Liver (tissue), 9 donors: ENCODE measurements around the gene P2RY8. TPM values are rescaled to one million over a fixed set of nuclear protein-coding genes. Genes with fewer than 3 reads are reported as not detected.
A peak's percentile ranks its signal among the peaks of the same experiment; 100 is the strongest.
"Not testable (repeated sequence)": the region's sequence is repeated elsewhere in the genome, so short reads cannot be mapped to it uniquely, and the experiment has no call there.

ENCODE experiments used
- DNase-seq: peaks from one replicate; pipeline ENCODE4 v3.0.0-alpha.2; 2017; ENCODE audit warnings: low spot score
- H3K27ac ChIP-seq, 2 donors: one replicate each; pipeline ENCODE4 v1.7.0; 2013; ENCODE audit warnings: inconsistent platforms in 2 of 2, low read length in 2 of 2, control low read depth in 1 of 2, low read depth in 1 of 2, mild to moderate bottlenecking in 1 of 2
- H3K27me3 ChIP-seq, 4 donors: one replicate each; pipeline versions ENCODE4 v1.6.1 to v1.7.0; 2013; ENCODE audit warnings: low read length in 3 of 4, inconsistent platforms in 1 of 4, mild to moderate bottlenecking in 1 of 4, moderate library complexity in 1 of 4; ENCODE audit not compliant: control insufficient read depth in 4 of 4, insufficient read depth in 4 of 4
- H3K36me3 ChIP-seq, 4 donors: one replicate each; pipeline versions ENCODE4 v1.6.1 to v1.7.0; 2013; ENCODE audit warnings: low read length in 3 of 4, mild to moderate bottlenecking in 3 of 4, low read depth in 1 of 4, moderate library complexity in 1 of 4; ENCODE audit not compliant: control insufficient read depth in 4 of 4, insufficient read depth in 3 of 4
- H3K4me1 ChIP-seq, 4 donors: one replicate each; pipeline versions ENCODE4 v1.6.1 to v1.7.0; 2013; ENCODE audit warnings: low read length in 3 of 4, mild to moderate bottlenecking in 3 of 4, moderate library complexity in 1 of 4; ENCODE audit not compliant: control insufficient read depth in 4 of 4, insufficient read depth in 4 of 4
- H3K4me3 ChIP-seq, 3 donors: one replicate each; pipeline versions ENCODE4 v1.6.1 to v1.7.0; 2013; ENCODE audit warnings: low read length in 3 of 3, control low read depth in 1 of 3, low read depth in 1 of 3, mild to moderate bottlenecking in 1 of 3
- H3K9ac ChIP-seq, 2 donors: one replicate each; pipeline ENCODE4 v1.7.0; 2013; ENCODE audit warnings: low read length in 2 of 2, mild to moderate bottlenecking in 2 of 2, moderate library complexity in 2 of 2, control low read depth in 1 of 2, low read depth in 1 of 2
- H3K9me3 ChIP-seq, 4 donors: one replicate each; pipeline versions ENCODE4 v1.6.1 to v1.7.0; 2013; ENCODE audit warnings: low read length in 3 of 4; ENCODE audit not compliant: control insufficient read depth in 4 of 4
- EGR1 ChIP-seq, 2 donors: IDR thresholded peaks; 2 replicates each; pipeline ENCODE4 v1.6.1; 2016 to 2018; ENCODE audit warnings: antibody characterized with exemption in 2 of 2, low read depth in 2 of 2
- FOXA1 ChIP-seq: IDR thresholded peaks from 2 replicates; pipeline ENCODE4 v1.6.1; 2016; ENCODE audit warnings: antibody characterized with exemption
- GABPA ChIP-seq, 2 donors: IDR thresholded peaks in 1 of 2; conservative IDR thresholded peaks in 1 of 2; 2 replicates each; pipeline ENCODE4 v1.6.1; 2016; ENCODE audit warnings: antibody characterized with exemption in 2 of 2, mild to moderate bottlenecking in 1 of 2, moderate library complexity in 1 of 2
- HNF4G ChIP-seq: IDR thresholded peaks from 2 replicates; pipeline ENCODE4 v1.6.1; 2016; ENCODE audit warnings: antibody characterized with exemption
- JUND ChIP-seq, 2 donors: IDR thresholded peaks; 2 replicates each; pipeline ENCODE4 v1.6.1; 2016; ENCODE audit warnings: antibody characterized with exemption in 2 of 2
- NR2F2 ChIP-seq: IDR thresholded peaks from 2 replicates; pipeline ENCODE4 v1.6.1; 2016; ENCODE audit warnings: antibody characterized with exemption
- RAD21 ChIP-seq, 2 donors: IDR thresholded peaks; 2 replicates each; pipeline ENCODE4 v1.6.1; 2016; ENCODE audit warnings: antibody characterized with exemption in 2 of 2, mild to moderate bottlenecking in 2 of 2
- SP1 ChIP-seq: IDR thresholded peaks from 2 replicates; pipeline ENCODE4 v1.6.1; 2018; ENCODE audit warnings: antibody characterized with exemption, mild to moderate bottlenecking
- TAF1 ChIP-seq: conservative IDR thresholded peaks from 2 replicates; pipeline ENCODE4 v1.6.1; 2016; ENCODE audit warnings: antibody characterized with exemption, mild to moderate bottlenecking
- WGBS: extraction: QIAGEN DNeasy Blood & Tissue Kit; methylation state at CpG from one replicate; pipeline ENCODE4 v1.1.7; 2013; 5-methylcytosine and 5-hydroxymethylcytosine counted together
- polyA plus RNA-seq, 2 donors: library from polyadenylated mRNA; stranded (reverse) in 1 of 2; unstranded in 1 of 2; fragments of 200-250 nt in 1 of 2; fragments of >200 nt in 1 of 2; fragmentation: Nextera tagmentation in 1 of 2; extraction: Ambion mirVana in 1 of 2; gene quantifications; one replicate each; pipeline versions ENCODE4 v1.2.1 to v1.2.3, GENCODE V29; 2013 to 2015
- total RNA-seq, 2 donors: library from RNA; depleted of rRNA; stranded (reverse); fragments of >200 nt; gene quantifications; one replicate each; pipeline ENCODE4 v1.2.3, GENCODE V29; 2014
- TF ChIP-seq, protein P1 (sequence below): IDR thresholded peaks from 2 replicates; pipeline ENCODE4 v1.6.1; 2016; ENCODE audit warnings: antibody characterized with exemption, mild to moderate bottlenecking
- TF ChIP-seq, protein P2 (sequence below): IDR thresholded peaks from 2 replicates; pipeline ENCODE4 v1.6.1; 2016; ENCODE audit warnings: antibody characterized with exemption
- TF ChIP-seq, protein P3 (sequence below): fragments of 150-350 bp; IDR thresholded peaks from 2 replicates; pipeline ENCODE4 v1.5.1; 2017; ENCODE audit warnings: improper control_type of control experiment, low read depth, low read length; ENCODE audit not compliant: missing input control
- TF ChIP-seq, protein P4 (sequence below): IDR thresholded peaks from 2 replicates; pipeline ENCODE4 v1.6.1; 2016; ENCODE audit warnings: antibody characterized with exemption
- donor health status: healthy.
- donor health status: healthy.
- donor health status: healthy.
- donor health status: healthy.
- donor health status: healthy.

Gene P2RY8
- total and polyA plus RNA-seq, 4 donors = 0.24 to 4.4 (median 0.59) TPM

DNA sequence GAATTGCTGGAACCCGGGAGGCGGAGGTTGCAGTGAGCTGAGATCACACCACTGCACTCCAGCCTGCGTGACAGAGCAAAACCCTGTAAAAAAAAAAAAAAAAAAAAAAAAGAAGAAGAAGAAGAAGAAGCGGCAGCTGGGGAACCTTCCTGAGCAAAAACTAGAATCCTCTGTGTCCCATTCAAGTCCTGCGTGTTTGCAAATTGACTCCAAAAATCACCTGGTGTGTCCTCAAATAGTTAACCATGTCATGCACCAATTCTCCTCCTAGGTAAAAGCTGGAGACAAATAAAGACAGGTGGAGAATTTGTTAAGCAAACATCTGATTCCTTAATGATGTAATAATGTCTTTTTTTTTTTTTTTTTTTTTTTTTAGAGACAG is 52.4 kb downstream of the P2RY8 start (continued):
- TF ChIP-seq, protein P1, sequence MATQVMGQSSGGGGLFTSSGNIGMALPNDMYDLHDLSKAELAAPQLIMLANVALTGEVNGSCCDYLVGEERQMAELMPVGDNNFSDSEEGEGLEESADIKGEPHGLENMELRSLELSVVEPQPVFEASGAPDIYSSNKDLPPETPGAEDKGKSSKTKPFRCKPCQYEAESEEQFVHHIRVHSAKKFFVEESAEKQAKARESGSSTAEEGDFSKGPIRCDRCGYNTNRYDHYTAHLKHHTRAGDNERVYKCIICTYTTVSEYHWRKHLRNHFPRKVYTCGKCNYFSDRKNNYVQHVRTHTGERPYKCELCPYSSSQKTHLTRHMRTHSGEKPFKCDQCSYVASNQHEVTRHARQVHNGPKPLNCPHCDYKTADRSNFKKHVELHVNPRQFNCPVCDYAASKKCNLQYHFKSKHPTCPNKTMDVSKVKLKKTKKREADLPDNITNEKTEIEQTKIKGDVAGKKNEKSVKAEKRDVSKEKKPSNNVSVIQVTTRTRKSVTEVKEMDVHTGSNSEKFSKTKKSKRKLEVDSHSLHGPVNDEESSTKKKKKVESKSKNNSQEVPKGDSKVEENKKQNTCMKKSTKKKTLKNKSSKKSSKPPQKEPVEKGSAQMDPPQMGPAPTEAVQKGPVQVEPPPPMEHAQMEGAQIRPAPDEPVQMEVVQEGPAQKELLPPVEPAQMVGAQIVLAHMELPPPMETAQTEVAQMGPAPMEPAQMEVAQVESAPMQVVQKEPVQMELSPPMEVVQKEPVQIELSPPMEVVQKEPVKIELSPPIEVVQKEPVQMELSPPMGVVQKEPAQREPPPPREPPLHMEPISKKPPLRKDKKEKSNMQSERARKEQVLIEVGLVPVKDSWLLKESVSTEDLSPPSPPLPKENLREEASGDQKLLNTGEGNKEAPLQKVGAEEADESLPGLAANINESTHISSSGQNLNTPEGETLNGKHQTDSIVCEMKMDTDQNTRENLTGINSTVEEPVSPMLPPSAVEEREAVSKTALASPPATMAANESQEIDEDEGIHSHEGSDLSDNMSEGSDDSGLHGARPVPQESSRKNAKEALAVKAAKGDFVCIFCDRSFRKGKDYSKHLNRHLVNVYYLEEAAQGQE = no peak
- TF ChIP-seq SP1 = no peak

DNA sequence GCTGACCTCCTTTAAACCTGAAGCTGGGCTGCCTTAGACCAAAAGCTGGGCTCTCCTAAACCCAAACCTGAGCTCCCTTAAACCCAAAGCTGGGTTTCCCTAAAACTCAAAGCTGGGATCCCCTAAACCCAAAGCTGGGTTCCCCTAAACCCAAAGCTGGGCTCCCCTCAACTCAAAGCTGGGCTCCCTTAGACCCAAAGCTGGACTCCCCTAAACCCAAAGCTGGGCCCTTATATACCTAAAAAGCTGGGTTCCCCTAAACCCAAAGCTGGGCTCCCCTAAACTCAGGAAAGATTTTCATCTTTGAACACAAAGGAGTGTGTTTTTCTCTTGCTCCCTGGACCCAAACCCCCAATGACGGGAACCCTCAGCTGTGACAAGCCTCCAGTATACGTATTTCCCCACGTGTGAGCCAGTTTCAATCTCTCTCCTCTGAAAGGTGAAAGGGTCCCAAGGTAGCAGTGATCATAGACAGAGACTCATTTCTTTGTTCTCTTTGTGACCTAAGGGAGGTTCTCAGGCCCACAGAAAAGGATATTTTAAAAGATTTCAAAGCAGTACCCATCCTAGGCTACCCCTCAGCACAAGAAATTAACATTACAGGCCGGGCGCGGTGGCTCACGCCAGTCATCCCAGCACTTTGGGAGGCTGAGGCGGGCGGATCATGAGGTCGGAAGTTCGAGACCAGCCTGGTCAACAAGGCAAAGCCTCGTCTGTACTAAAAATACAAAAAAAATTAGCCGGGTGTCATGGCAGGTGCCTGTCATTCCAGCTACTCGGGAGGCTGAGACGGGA is 52.9 kb downstream of the P2RY8 start:
- Histone ChIP-seq H3K9ac (no peak overlapping the region), H3K4me3 (no peak overlapping the region), H3K27ac (no peak overlapping the region), H3K9me3 (no peaks in the 10 kb centered on the region), H3K4me1 (peaks cover 0 to 11% (median 5%) of the 10 kb centered on the region in 4 donors), H3K36me3 (no peaks in the 10 kb centered on the region), H3K27me3 (no peaks in the 10 kb centered on the region)
- TF ChIP-seq HNF4G (no peak), RAD21 (IDR thresholded peaks at IDR 0.05) (no peak), GABPA (IDR thresholded peaks at IDR 0.05 in 1 of 2, conservative IDR thresholded peaks at IDR 0.05 in 1 of 2) (no peak), EGR1 (IDR thresholded peaks at IDR 0.05; ENCODE audit: low read depth in 2 of 2) (no peak), SP1 (no peak), TAF1 (no peak), JUND (IDR thresholded peaks at IDR 0.05) (no peak), NR2F2 (no peak), FOXA1 (no peak)
- TF ChIP-seq, protein P2, sequence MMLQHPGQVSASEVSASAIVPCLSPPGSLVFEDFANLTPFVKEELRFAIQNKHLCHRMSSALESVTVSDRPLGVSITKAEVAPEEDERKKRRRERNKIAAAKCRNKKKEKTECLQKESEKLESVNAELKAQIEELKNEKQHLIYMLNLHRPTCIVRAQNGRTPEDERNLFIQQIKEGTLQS = no peak
- TF ChIP-seq, protein P3, sequence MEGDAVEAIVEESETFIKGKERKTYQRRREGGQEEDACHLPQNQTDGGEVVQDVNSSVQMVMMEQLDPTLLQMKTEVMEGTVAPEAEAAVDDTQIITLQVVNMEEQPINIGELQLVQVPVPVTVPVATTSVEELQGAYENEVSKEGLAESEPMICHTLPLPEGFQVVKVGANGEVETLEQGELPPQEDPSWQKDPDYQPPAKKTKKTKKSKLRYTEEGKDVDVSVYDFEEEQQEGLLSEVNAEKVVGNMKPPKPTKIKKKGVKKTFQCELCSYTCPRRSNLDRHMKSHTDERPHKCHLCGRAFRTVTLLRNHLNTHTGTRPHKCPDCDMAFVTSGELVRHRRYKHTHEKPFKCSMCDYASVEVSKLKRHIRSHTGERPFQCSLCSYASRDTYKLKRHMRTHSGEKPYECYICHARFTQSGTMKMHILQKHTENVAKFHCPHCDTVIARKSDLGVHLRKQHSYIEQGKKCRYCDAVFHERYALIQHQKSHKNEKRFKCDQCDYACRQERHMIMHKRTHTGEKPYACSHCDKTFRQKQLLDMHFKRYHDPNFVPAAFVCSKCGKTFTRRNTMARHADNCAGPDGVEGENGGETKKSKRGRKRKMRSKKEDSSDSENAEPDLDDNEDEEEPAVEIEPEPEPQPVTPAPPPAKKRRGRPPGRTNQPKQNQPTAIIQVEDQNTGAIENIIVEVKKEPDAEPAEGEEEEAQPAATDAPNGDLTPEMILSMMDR = no peak
- TF ChIP-seq, protein P4, sequence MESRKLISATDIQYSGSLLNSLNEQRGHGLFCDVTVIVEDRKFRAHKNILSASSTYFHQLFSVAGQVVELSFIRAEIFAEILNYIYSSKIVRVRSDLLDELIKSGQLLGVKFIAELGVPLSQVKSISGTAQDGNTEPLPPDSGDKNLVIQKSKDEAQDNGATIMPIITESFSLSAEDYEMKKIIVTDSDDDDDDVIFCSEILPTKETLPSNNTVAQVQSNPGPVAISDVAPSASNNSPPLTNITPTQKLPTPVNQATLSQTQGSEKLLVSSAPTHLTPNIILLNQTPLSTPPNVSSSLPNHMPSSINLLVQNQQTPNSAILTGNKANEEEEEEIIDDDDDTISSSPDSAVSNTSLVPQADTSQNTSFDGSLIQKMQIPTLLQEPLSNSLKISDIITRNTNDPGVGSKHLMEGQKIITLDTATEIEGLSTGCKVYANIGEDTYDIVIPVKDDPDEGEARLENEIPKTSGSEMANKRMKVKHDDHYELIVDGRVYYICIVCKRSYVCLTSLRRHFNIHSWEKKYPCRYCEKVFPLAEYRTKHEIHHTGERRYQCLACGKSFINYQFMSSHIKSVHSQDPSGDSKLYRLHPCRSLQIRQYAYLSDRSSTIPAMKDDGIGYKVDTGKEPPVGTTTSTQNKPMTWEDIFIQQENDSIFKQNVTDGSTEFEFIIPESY = no peak
- TF ChIP-seq, protein P1 = no peak
- 85% methylated on average over 15 of the region's 15 CpGs for whole genome bisulfite sequencing
- DNase-seq = no peak

DNA sequence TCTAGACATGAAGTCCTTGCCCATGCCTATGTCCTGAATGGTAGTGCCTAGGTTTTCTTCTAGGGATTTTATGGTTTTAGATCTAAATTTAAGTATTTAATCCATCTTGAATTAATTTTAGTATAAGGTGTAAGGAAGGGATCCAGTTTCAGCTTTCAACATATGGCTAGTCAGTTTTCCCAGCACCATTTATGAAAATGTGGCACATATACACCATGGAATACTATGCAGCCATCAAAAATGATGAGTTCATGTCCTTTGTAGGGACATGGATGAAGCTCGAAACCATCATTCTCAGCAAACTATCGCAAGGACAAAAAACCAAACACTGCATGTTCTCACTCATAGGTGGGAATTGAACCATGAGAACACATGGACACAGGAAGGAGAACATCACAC is 54.5 kb downstream of the P2RY8 start:
- Histone ChIP-seq H3K27ac (peak overlapping the region in 1 of 2 donors; percentile 71), H3K4me1 (peaks cover 0 to 11% (median 5%) of the 10 kb centered on the region in 4 donors)
- H3K9ac ChIP-seq, H3K36me3 ChIP-seq, DNase-seq, H3K9me3 ChIP-seq, H3K4me3 ChIP-seq, H3K27me3 ChIP-seq: not testable (repeated sequence)
- WGBS = 33% methylated on average over 2 of the region's 2 CpGs
